SK-N-SH treated with all-trans-retinoic acid at 6 μM for 48 hours (cell line): Measurements from ENCODE around the gene RFC2.

Source experiments
- ARNTL ChIP-seq: fragments of 450-650 bp; formaldehyde crosslinking; IDR thresholded peaks from 2 replicates; pipeline ENCODE4 v1.5.0; 2020; ENCODE audit warnings: low read depth, mild to moderate bottlenecking, moderate library complexity, borderline replicate concordance
- CSDC2 ChIP-seq: fragments of 250-450 bp; sonication (Bioruptor Pico); IDR thresholded peaks from 2 replicates; pipeline ENCODE4 v1.5.0; 2020; ENCODE audit warnings: mild to moderate bottlenecking, moderate library complexity
- ESRRG ChIP-seq: fragments of 250-450 bp; sonication (Bioruptor Pico); IDR thresholded peaks from 2 replicates; pipeline ENCODE4 v1.6.1; 2021; ENCODE audit warnings: mild to moderate bottlenecking
- TCF4 ChIP-seq: fragments of 250-450 bp; sonication (Bioruptor Pico); IDR thresholded peaks from 2 replicates; pipeline ENCODE4 v1.8.0; 2021; ENCODE audit warnings: mild to moderate bottlenecking, moderate library complexity, borderline replicate concordance
- TF ChIP-seq, protein P1 (sequence below): fragments of 250-450 bp; sonication (Bioruptor Pico); IDR thresholded peaks from 2 replicates; pipeline ENCODE4 v1.5.1; 2020; ENCODE audit warnings: low read depth, mild to moderate bottlenecking, moderate library complexity
- TF ChIP-seq, protein P2 (sequence below): fragments of 250-450 bp; sonication (Bioruptor Pico); IDR thresholded peaks from 2 replicates; pipeline ENCODE4 v1.8.0; 2020; ENCODE audit warnings: mild to moderate bottlenecking, moderate library complexity, borderline replicate concordance

DNA sequence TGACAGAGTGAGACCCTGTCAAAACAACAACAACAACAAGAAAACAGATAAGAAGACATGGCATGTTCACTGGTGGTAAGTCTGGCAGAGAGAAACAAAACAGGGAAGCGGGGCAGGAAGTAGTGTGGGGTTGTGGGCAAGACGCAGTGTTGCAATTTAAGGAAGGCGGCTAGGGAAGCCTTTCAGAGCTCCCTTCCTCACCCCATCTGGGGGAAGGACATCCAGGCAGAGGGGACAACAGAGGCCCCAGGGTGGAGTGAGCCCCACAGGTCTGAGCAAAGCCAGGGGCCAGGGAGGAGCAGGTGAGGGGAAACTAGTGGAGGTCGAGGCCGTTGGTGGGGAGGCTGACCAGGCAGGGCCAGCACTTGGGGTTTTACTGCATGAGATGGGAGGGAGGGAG lies 27.6 kb downstream of the RFC2 start:
- TF ChIP-seq, protein P1, sequence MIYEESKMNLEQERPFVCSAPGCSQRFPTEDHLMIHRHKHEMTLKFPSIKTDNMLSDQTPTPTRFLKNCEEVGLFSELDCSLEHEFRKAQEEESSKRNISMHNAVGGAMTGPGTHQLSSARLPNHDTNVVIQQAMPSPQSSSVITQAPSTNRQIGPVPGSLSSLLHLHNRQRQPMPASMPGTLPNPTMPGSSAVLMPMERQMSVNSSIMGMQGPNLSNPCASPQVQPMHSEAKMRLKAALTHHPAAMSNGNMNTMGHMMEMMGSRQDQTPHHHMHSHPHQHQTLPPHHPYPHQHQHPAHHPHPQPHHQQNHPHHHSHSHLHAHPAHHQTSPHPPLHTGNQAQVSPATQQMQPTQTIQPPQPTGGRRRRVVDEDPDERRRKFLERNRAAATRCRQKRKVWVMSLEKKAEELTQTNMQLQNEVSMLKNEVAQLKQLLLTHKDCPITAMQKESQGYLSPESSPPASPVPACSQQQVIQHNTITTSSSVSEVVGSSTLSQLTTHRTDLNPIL (CRISPR knock-in tag), result no peak
- no peak for TF ChIP-seq ESRRG (CRISPR knock-in tag)
- no peak for TF ChIP-seq TCF4 (CRISPR knock-in tag)
- no peak for TF ChIP-seq CSDC2 (CRISPR knock-in tag)
- no peak for TF ChIP-seq ARNTL (CRISPR knock-in tag)
- TF ChIP-seq, protein P2, sequence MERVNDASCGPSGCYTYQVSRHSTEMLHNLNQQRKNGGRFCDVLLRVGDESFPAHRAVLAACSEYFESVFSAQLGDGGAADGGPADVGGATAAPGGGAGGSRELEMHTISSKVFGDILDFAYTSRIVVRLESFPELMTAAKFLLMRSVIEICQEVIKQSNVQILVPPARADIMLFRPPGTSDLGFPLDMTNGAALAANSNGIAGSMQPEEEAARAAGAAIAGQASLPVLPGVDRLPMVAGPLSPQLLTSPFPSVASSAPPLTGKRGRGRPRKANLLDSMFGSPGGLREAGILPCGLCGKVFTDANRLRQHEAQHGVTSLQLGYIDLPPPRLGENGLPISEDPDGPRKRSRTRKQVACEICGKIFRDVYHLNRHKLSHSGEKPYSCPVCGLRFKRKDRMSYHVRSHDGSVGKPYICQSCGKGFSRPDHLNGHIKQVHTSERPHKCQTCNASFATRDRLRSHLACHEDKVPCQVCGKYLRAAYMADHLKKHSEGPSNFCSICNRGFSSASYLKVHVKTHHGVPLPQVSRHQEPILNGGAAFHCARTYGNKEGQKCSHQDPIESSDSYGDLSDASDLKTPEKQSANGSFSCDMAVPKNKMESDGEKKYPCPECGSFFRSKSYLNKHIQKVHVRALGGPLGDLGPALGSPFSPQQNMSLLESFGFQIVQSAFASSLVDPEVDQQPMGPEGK (CRISPR knock-in tag), result no peak
